Right lobe of liver (tissue), 6 donors: ENCODE data around the gene PRPF6. TPM values are rescaled to one million over a fixed set of nuclear protein-coding genes. Genes with fewer than 3 reads are reported as not detected.

ENCODE experiments used
- ATAC-seq, 4 donors: fragments of 200-7000 bp; cut with Tn5 transposase; one replicate each; pipeline ENCODE4 v1.9.1; 2020; ENCODE audit warnings: mild to moderate bottlenecking in 4 of 4, moderate library complexity in 4 of 4
- DNase-seq, 3 donors: peaks; one replicate each; pipeline ENCODE4 v3.0.0-alpha.2; 2020
- H3K27ac ChIP-seq, 3 donors: fragments of 200-600 bp; one replicate each; pipeline ENCODE4 v1.8.0; 2022
- H3K27me3 ChIP-seq, 2 donors: fragments of 200-600 bp; one replicate each; pipeline ENCODE4 v1.8.0; 2022
- H3K36me3 ChIP-seq, 4 donors: fragments of 200-600 bp; sonication (generic) in 1 of 4; one replicate each; pipeline versions ENCODE4 v1.5.1 to v1.8.0; 2017 to 2022; ENCODE audit warnings: control low read depth in 1 of 4
- H3K4me1 ChIP-seq, 4 donors: fragments of 200-600 bp; sonication (generic) in 1 of 4; one replicate each; pipeline versions ENCODE4 v1.5.1 to v1.8.0; 2017 to 2022; ENCODE audit warnings: control low read depth in 1 of 4
- H3K4me3 ChIP-seq, 3 donors: fragments of 200-600 bp; one replicate each; pipeline ENCODE4 v1.8.0; 2022
- H3K9me3 ChIP-seq, 4 donors: fragments of 200-600 bp; sonication (generic) in 1 of 4; one replicate each; pipeline versions ENCODE4 v1.5.1 to v1.8.0; 2017 to 2022; ENCODE audit warnings: control low read depth in 1 of 4
- CTCF ChIP-seq, 4 donors: fragments of 200-600 bp in 3 of 4; fragments of 450-650 bp in 1 of 4; IDR thresholded peaks; one replicate each; pipeline versions ENCODE4 v1.5.1 to v1.8.0; 2016 to 2022; ENCODE audit warnings: antibody characterized with exemption in 4 of 4, mild to moderate bottlenecking in 2 of 4
- POLR2A ChIP-seq: fragments of 450-650 bp; IDR thresholded peaks from one replicate; pipeline ENCODE4 v1.6.1; 2017; ENCODE audit warnings: antibody characterized with exemption, mild to moderate bottlenecking
- WGBS: methylation state at CpG from one replicate; pipeline ENCODE4 v1.1.6; 2018; ENCODE audit warnings: low coverage, low lambda C conversion rate; ENCODE audit not compliant: insufficient coverage; ENCODE audit errors: missing lambda C conversion rate; 5-methylcytosine and 5-hydroxymethylcytosine counted together
- intact Hi-C, 2 donors: fragments of 100-400 bp; cut with DNase I; formaldehyde crosslinking; loops; one replicate each; pipeline versions ENCODE4 v1.11.2 to v1.14.1; 2022
- total RNA-seq, 6 experiments: library from RNA; depleted of rRNA in 2 of 6; stranded (reverse); fragments of >200 nt in 2 of 6; fragmentation: NEBNext Ultra II Directional in 3 of 6; extraction: Animal tissue kit (Norgen Biotek cat#: 25700) in 3 of 6; gene quantifications; one replicate each; pipeline versions ENCODE4 v1.1.0 to v1.2.4, GENCODE V29; 2016 to 2023
- donor health status: DM: no; HTN: yes; CAD: no.
- donor health status: DM: no; HTN: no; CAD: no.
- donor health status: DM: no; HTN: no; CAD: no.
- donor health status: DM: no; HTN: yes; CAD: no.
- donor health status: DM: no; HTN: yes; CAD: no.

PRPF6 gene
- total RNA-seq, 6 experiments from 2014 or later = 21.7 to 28.9 (median 24.4) TPM

DNA sequence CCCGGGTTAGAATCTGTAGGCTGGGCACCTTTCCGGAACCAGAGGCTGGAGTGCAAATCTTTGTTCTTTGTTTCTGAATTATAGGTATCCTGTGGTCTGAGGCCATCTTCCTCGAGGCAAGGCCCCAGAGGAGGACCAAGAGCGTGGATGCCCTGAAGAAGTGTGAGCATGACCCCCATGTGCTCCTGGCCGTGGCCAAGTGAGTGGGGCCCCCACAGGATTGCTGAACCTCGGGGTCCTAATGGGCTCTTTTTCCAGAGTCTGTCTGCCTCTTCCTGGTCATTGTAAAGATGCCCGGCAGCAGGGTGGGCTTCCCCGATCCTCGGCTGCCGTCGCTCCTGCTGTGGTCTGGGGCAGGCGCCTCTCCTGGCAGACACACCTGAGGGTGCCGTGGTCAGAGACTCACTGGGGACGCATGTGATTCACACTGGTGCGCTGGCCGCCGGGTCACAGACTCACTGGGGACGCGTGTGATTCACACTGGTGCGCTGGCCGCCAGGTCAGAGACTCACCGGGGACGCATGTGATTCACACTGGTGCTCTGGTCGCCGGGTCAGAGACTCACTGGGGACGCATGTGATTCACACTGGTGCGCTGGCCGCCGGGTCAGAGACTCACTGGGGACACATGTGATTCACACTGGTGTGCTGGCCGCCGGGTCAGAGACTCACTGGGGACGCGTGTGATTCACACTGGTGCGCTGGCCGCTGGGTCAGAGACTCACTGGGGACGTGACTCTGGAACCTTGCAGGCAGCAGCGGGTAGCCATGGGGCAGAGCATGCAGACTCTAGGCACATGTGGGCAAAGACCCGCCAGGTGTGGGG is 48.6 kb downstream of the PRPF6 start:
- H3K4me3 ChIP-seq = no peak overlapping the region
- ATAC-seq = no peak
- H3K36me3 ChIP-seq = peaks cover 0 to 78% (median 37%) of the 10 kb centered on the region in 4 donors
- TF ChIP-seq POLR2A (no peak), CTCF (IDR thresholded peaks at IDR 0.05) (no peak)
- H3K27ac ChIP-seq = no peak overlapping the region
- DNase-seq = no peak
- no peaks in the 10 kb centered on the region for H3K9me3 ChIP-seq
- WGBS = 86% methylated on average over 3 of the region's 38 CpGs
- intact Hi-C loops = no loop called here
- peaks cover 0 to 11% (median 5%) of the 10 kb centered on the region in 4 donors for H3K4me1 ChIP-seq
- H3K27me3 ChIP-seq = no peaks in the 10 kb centered on the region

DNA sequence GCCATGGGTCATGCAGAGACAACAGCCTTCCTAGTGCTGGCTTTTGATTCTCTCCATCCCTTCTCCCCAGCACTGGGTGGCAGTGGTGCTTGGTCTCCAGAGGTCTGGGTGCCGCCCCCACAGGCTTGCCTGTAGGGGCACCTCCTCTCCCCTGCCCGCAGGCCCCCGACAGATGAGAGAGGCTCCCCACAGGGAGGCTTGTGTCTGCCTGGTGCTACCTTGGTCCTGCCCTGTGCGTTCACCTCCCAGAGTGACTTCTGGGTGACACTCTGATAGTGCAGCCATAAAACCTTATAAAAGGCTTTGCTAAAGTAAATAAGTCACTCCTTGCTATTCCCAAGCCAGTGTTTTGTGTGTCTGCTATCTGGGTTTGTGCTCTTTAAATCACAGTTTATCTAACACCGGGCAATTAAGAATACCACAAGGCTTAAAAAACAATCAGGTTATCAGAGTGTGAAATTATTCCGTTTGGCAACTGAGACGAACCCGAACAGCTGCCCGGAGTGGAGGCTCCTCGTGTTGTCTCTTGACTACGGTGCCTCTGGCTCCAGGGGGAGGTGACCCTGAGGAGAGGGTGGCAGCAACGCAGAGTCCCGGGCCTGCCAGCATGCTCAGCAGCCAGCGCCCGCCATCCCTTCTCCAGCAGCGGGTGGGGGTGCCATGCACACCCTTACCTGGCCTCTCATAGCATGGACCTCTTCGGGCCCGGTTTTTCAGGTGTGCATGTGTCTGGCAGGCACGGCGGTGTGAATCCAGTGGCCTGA is 49.6 kb downstream of the PRPF6 start:
- no peak for DNase-seq
- ATAC-seq = no peak
- Histone ChIP-seq H3K9me3 (no peaks in the 10 kb centered on the region), H3K4me3 (no peak overlapping the region), H3K27ac (no peak overlapping the region), H3K27me3 (no peaks in the 10 kb centered on the region), H3K36me3 (peaks cover 0 to 68% (median 34%) of the 10 kb centered on the region in 4 donors), H3K4me1 (peaks cover 0 to 2% (median 0%) of the 10 kb centered on the region in 4 donors)
- WGBS = 80% methylated on average over 1 of the region's 20 CpGs
- no peak for TF ChIP-seq POLR2A
- TF ChIP-seq CTCF (IDR thresholded peaks at IDR 0.05) = no peak
- intact Hi-C loops = no loop called here

GRCh38 chr20:64031822-64032314 is 50.9 kb downstream of the PRPF6 start:
- ATAC-seq = no peak

More at GRCh38 chr20:64031822-64032314, 50.9 kb downstream of the PRPF6 start:
- no peak for TF ChIP-seq POLR2A
- TF ChIP-seq CTCF (IDR thresholded peaks at IDR 0.05) = no peak
- Histone ChIP-seq H3K9me3 (no peaks in the 10 kb centered on the region), H3K36me3 (peaks cover 0 to 56% (median 28%) of the 10 kb centered on the region in 4 donors), H3K4me3 (no peak overlapping the region), H3K4me1 (no peaks in the 10 kb centered on the region), H3K27ac (no peak overlapping the region), H3K27me3 (no peaks in the 10 kb centered on the region)
- intact Hi-C loops = no loop called here
- DNase-seq = no peak
- WGBS = no CpG with 5 or more reads among the region's 19 CpGs
